Measurements from ENCODE around the gene PLEKHA7.

Gene PLEKHA7

GRCh38 chr11:16783321-16783801 lies 230.9 kb downstream of the PLEKHA7 start:
- H3K4me3 ChIP-seq (ENCODE audit: low read depth, low read length): no peak overlapping the region

GRCh38 chr11:16781936-16782919 lies 232.0 kb downstream of the PLEKHA7 start:
- DNase-seq (ENCODE audit: low read depth): no peak
- TF ChIP-seq CTCF (IDR thresholded peaks at IDR 0.05; ENCODE audit: low read depth, low read length, missing control alignments): no peak
- no peak overlapping the region for H3K4me3 ChIP-seq (ENCODE audit: low read depth, low read length)
- in situ Hi-C loops (cut with HindIII; ENCODE audit: low sequenced_read_pairs): loop anchor here (10.0 kb wide), 1 partner anchor 283 kb away; no protein-coding TSS in a partner anchor

More at GRCh38 chr11:16783321-16783801, 230.9 kb downstream of the PLEKHA7 start:
- in situ Hi-C loops (cut with HindIII; ENCODE audit: low sequenced_read_pairs): loop anchor here (10.0 kb wide), 1 partner anchor 281 kb away; no protein-coding TSS in a partner anchor
- no peak for TF ChIP-seq CTCF (IDR thresholded peaks at IDR 0.05; ENCODE audit: low read depth, low read length, missing control alignments)
- no peak for DNase-seq (ENCODE audit: low read depth)

- no peak overlapping the region for H3K4me3 ChIP-seq (ENCODE audit: low read depth, low read length)
- TF ChIP-seq CTCF (IDR thresholded peaks at IDR 0.05; ENCODE audit: low read depth, low read length, missing control alignments): no peak
- no peak for DNase-seq (ENCODE audit: low read depth)
- in situ Hi-C loops (cut with HindIII; ENCODE audit: low sequenced_read_pairs): loop anchor here (10.0 kb wide), 1 partner anchor 284 kb away; no protein-coding TSS in a partner anchor
These were observed 233.3 kb downstream of the PLEKHA7 start for GRCh38 chr11:16780698-16781550.

- TF ChIP-seq CTCF (IDR thresholded peaks at IDR 0.05; ENCODE audit: low read depth, low read length, missing control alignments): no peak
- in situ Hi-C loops (cut with HindIII; ENCODE audit: low sequenced_read_pairs): loop anchor here (10.0 kb wide), 1 partner anchor 285 kb away; no protein-coding TSS in a partner anchor
- no peak for DNase-seq (ENCODE audit: low read depth)
- no peak overlapping the region for H3K4me3 ChIP-seq (ENCODE audit: low read depth, low read length)
These were observed 234.1 kb downstream of the PLEKHA7 start for GRCh38 chr11:16780146-16780545.

- no peak for DNase-seq (ENCODE audit: low read depth)
- in situ Hi-C loops (cut with HindIII; ENCODE audit: low sequenced_read_pairs): no loop called here
- no peak overlapping the region for H3K4me3 ChIP-seq (ENCODE audit: low read depth, low read length)
- TF ChIP-seq CTCF (IDR thresholded peaks at IDR 0.05; ENCODE audit: low read depth, low read length, missing control alignments): no peak
These were observed 234.8 kb downstream of the PLEKHA7 start for GRCh38 chr11:16779436-16779835.

GRCh38 chr11:16778876-16779275 lies 235.3 kb downstream of the PLEKHA7 start:
- TF ChIP-seq CTCF (IDR thresholded peaks at IDR 0.05; ENCODE audit: low read depth, low read length, missing control alignments): no peak
- in situ Hi-C loops (cut with HindIII; ENCODE audit: low sequenced_read_pairs): no loop called here

More at GRCh38 chr11:16778876-16779275, 235.3 kb downstream of the PLEKHA7 start:
- DNase-seq (ENCODE audit: low read depth): no peak
- no peak overlapping the region for H3K4me3 ChIP-seq (ENCODE audit: low read depth, low read length)
